Fibroblast of lung (primary cell): Measurements from ENCODE around the gene GRIK2. TPM values are rescaled to one million over a fixed set of nuclear protein-coding genes. Genes with fewer than 3 reads are reported as not detected.

Experiments used
- DNase-seq, 2 donors: peaks; one replicate each; pipeline versions ENCODE4 v3.0.0 to v3.0.0-alpha.2; 2010; ENCODE audit warnings: low read depth in 2 of 2
- H2AFZ ChIP-seq: 2 replicates; pipeline ENCODE4 v1.5.1; 2012; ENCODE audit warnings: low read length, control low read depth, inconsistent platforms
- H3K27ac ChIP-seq: 2 replicates; pipeline ENCODE4 v1.5.1; 2011; ENCODE audit warnings: low read length, control low read depth; ENCODE audit not compliant: insufficient read depth
- H3K27me3 ChIP-seq: 2 replicates; pipeline ENCODE4 v1.5.1; 2011; ENCODE audit warnings: mild to moderate bottlenecking, low read length; ENCODE audit not compliant: control insufficient read depth, insufficient read depth
- H3K36me3 ChIP-seq: 2 replicates; pipeline ENCODE4 v1.5.1; 2011; ENCODE audit warnings: low read length; ENCODE audit not compliant: control insufficient read depth, insufficient read depth
- H3K4me1 ChIP-seq: 2 replicates; pipeline ENCODE4 v1.5.1; 2011; ENCODE audit warnings: low read length; ENCODE audit not compliant: control insufficient read depth, insufficient read depth; ENCODE audit errors: extremely low read depth
- H3K4me2 ChIP-seq: 2 replicates; pipeline ENCODE4 v1.5.1; 2011; ENCODE audit warnings: low read length, control low read depth; ENCODE audit not compliant: insufficient read depth; ENCODE audit errors: extremely low read depth
- H3K4me3 ChIP-seq, 4 experiments: fragments of 200-600 bp in 1 of 4; sonication (generic) in 1 of 4; replicated peaks in 1 of 4; 2 replicates each; pipeline ENCODE4 v1.5.1; 2011 to 2016; ENCODE audit warnings: low read length in 4 of 4, low read depth in 3 of 4, mild to moderate bottlenecking in 3 of 4, control low read depth in 2 of 4, inconsistent platforms in 1 of 4, mixed read lengths in 1 of 4; ENCODE audit not compliant: insufficient read depth in 1 of 4; ENCODE audit errors: control extremely low read depth in 1 of 4
- H3K79me2 ChIP-seq: 2 replicates; pipeline ENCODE4 v1.5.1; 2012; ENCODE audit warnings: mild to moderate bottlenecking, low read length, inconsistent platforms; ENCODE audit not compliant: control insufficient read depth, insufficient read depth
- H3K9ac ChIP-seq: 2 replicates; pipeline ENCODE4 v1.5.1; 2011; ENCODE audit warnings: mild to moderate bottlenecking, low read length, control low read depth; ENCODE audit not compliant: insufficient read depth
- H3K9me3 ChIP-seq: 2 replicates; pipeline ENCODE4 v1.5.1; 2012; ENCODE audit warnings: low read depth, low read length; ENCODE audit not compliant: control insufficient read depth, insufficient read depth
- H4K20me1 ChIP-seq: 2 replicates; pipeline ENCODE4 v1.5.1; 2011; ENCODE audit warnings: low read length; ENCODE audit not compliant: control insufficient read depth, insufficient read depth; ENCODE audit errors: extremely low read depth
- EZH2 ChIP-seq: IDR thresholded peaks from 2 replicates; pipeline ENCODE4 v1.5.1; 2012; ENCODE audit warnings: low read length, control low read depth, mild to moderate bottlenecking; ENCODE audit errors: missing control alignments
- polyA plus RNA-seq, 2 donors: library from polyadenylated mRNA; depleted of rRNA in 1 of 2; stranded (reverse) in 1 of 2; unstranded in 1 of 2; fragments of >200 nt; gene quantifications; 2 replicates each; pipeline ENCODE4 v1.2.1, GENCODE V29; 2011 to 2012; ENCODE audit warnings: missing spikeins in 1 of 2
- total RNA-seq: library from RNA; depleted of rRNA; stranded (reverse); fragments of >200 nt; gene quantifications from 2 replicates; pipeline ENCODE4 v1.2.1, GENCODE V29; 2014
- TF ChIP-seq, protein P1 (sequence below), 2 donors: IDR thresholded peaks in 1 of 2; conservative IDR thresholded peaks in 1 of 2; 1 replicate in 1 of 2; 2 replicates in 1 of 2; pipeline ENCODE4 v1.5.1; 2011 to 2012; ENCODE audit warnings: low read length in 2 of 2, control low read depth in 1 of 2, inconsistent platforms in 1 of 2, low read depth in 1 of 2, mild to moderate bottlenecking in 1 of 2

The GRIK2 gene
- total and polyA plus RNA-seq, 2 donors (not counting 1 experiment from before 2014, with no cell fraction given): 0.33 to 0.40 TPM

DNA sequence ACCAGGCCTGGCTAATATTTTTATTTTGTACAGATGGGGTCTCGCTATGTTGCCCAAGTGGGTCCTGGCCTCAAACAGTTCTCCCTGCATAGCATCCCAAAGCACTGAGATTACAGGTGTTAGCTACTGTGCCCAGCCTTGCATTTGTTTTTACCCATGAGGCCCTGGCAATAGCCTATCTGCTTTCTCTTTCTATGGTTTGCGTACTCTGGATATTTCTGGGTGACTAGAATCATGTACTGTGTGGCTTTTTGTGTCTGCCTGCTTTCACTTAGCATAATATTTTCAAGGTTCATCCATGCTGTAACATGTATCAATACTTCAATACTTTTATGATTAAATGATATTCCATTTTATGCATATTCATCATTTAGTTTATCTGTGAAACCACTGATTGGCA, 451.7 kb downstream of the GRIK2 start:
- Histone ChIP-seq H3K79me2 (no peaks in the 10 kb centered on the region), H3K36me3 (no peaks in the 10 kb centered on the region), H3K4me1 (no peaks in the 10 kb centered on the region), H3K9me3 (no peaks in the 10 kb centered on the region), H3K27me3 (no peaks in the 10 kb centered on the region), H3K27ac (no peak overlapping the region), H3K9ac (no peak overlapping the region), H4K20me1 (no peaks in the 10 kb centered on the region), H3K4me2 (no peak overlapping the region), H2AFZ (no peak overlapping the region), H3K4me3 (no peak overlapping the region)
- TF ChIP-seq, protein P1, sequence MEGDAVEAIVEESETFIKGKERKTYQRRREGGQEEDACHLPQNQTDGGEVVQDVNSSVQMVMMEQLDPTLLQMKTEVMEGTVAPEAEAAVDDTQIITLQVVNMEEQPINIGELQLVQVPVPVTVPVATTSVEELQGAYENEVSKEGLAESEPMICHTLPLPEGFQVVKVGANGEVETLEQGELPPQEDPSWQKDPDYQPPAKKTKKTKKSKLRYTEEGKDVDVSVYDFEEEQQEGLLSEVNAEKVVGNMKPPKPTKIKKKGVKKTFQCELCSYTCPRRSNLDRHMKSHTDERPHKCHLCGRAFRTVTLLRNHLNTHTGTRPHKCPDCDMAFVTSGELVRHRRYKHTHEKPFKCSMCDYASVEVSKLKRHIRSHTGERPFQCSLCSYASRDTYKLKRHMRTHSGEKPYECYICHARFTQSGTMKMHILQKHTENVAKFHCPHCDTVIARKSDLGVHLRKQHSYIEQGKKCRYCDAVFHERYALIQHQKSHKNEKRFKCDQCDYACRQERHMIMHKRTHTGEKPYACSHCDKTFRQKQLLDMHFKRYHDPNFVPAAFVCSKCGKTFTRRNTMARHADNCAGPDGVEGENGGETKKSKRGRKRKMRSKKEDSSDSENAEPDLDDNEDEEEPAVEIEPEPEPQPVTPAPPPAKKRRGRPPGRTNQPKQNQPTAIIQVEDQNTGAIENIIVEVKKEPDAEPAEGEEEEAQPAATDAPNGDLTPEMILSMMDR (conservative IDR thresholded peaks at IDR 0.05 in 1 of 2, IDR thresholded peaks at IDR 0.05 in 1 of 2; ENCODE audit: low read depth in 1 of 2, low read length in 2 of 2): no peak
- TF ChIP-seq EZH2: no peak
- no peak for DNase-seq

DNA sequence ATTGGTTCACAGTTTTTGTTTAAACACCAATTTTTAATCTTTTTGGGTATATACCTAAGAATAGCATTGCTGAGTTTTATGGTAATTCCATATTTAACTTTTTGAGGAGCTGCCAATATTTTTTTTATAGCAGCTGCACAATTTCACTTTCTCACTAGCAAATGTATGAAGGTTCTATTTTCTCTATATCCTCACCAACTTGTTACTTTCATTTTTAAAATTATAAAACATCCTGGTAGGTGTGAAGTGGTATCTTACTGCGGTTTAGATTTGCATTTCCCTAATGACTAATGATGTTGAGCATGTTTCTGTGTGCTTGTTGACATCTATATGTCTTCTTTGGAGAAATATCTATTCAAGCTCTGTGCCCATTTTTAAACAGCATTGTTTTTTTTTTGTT, 452.1 kb downstream of the GRIK2 start:
- H3K4me2 ChIP-seq: no peak overlapping the region
- H2AFZ ChIP-seq: no peak overlapping the region
- H3K36me3 ChIP-seq: no peaks in the 10 kb centered on the region
- no peaks in the 10 kb centered on the region for H3K9me3 ChIP-seq
- no peaks in the 10 kb centered on the region for H3K4me1 ChIP-seq
- no peak for DNase-seq
- H3K79me2 ChIP-seq: no peaks in the 10 kb centered on the region
- H3K9ac ChIP-seq: no peak overlapping the region
- H4K20me1 ChIP-seq: no peaks in the 10 kb centered on the region
- no peak overlapping the region for H3K4me3 ChIP-seq
- TF ChIP-seq, protein P1 (conservative IDR thresholded peaks at IDR 0.05 in 1 of 2, IDR thresholded peaks at IDR 0.05 in 1 of 2; ENCODE audit: low read depth in 1 of 2, low read length in 2 of 2): no peak
- no peak for TF ChIP-seq EZH2
- no peak overlapping the region for H3K27ac ChIP-seq
- no peaks in the 10 kb centered on the region for H3K27me3 ChIP-seq

DNA sequence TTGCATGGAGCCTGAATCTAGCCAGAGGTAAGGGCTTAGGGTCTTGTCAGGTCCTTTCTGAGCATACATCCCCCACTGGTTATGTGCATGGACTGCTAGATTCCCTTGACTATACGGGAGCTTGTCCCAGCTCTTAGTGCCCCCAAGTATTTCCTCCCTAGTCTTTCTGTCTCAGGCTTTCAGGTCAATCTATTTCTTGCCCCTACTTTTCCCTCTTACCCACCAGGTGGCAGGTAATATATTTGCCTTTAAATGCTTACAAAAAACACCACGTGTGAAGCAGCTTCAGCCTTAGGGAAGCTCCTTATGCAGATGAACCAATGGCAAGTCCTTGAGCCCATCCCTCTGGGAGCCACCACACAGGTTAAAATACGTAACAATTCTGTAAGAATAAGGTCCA, 454.2 kb downstream of the GRIK2 start:
- H3K9me3 ChIP-seq: no peaks in the 10 kb centered on the region
- TF ChIP-seq, protein P1 (conservative IDR thresholded peaks at IDR 0.05 in 1 of 2, IDR thresholded peaks at IDR 0.05 in 1 of 2; ENCODE audit: low read depth in 1 of 2, low read length in 2 of 2): no peak
- no peak for TF ChIP-seq EZH2
- no peaks in the 10 kb centered on the region for H4K20me1 ChIP-seq
- H3K36me3 ChIP-seq: no peaks in the 10 kb centered on the region
- no peaks in the 10 kb centered on the region for H3K4me1 ChIP-seq
- H3K4me2 ChIP-seq: no peak overlapping the region
- H3K27ac ChIP-seq: no peak overlapping the region
- H3K79me2 ChIP-seq: no peaks in the 10 kb centered on the region
- no peak overlapping the region for H2AFZ ChIP-seq
- no peaks in the 10 kb centered on the region for H3K27me3 ChIP-seq
- no peak overlapping the region for H3K9ac ChIP-seq
- no peak for DNase-seq
- no peak overlapping the region for H3K4me3 ChIP-seq
